Activated naive CD8-positive, alpha-beta T cell treated with anti-CD3 and anti-CD28 coated beads, Interleukin-2, amount 10 ng/mL, durations not matched to agents 7 days and 5 days (primary cell): ENCODE data around the gene DAPK1. TPM values are rescaled to one million over a fixed set of nuclear protein-coding genes. Genes with fewer than 3 reads are reported as not detected.

Experiments
- ATAC-seq: fragments of 150-1000 bp; cut with Tn5 transposase; one replicate; pipeline ENCODE4 v1.10.0; 2021; ENCODE audit warnings: low read depth, moderate library complexity
- POLR2A ChIA-PET: fragments of 350-600 bp; sonication (Branson Sonifier 250); formaldehyde crosslinking; loops from one replicate; lab custom pipeline; 2021; ENCODE audit warnings: antibody characterized with exemption; lab: Charles Lee
- DNase-seq: peaks from one replicate; pipeline ENCODE4 v3.0.0; 2021
- H3K27ac Mint-ChIP-seq: one replicate; pipeline ENCODE4 v1.8.0; 2022; ENCODE audit warnings: mild to moderate bottlenecking, mixed read lengths
- H3K27me3 Mint-ChIP-seq: one replicate; pipeline ENCODE4 v1.8.0; 2022; ENCODE audit warnings: mild to moderate bottlenecking, moderate library complexity, mixed read lengths
- H3K36me3 Mint-ChIP-seq: one replicate; pipeline ENCODE4 v1.8.0; 2021; ENCODE audit warnings: mild to moderate bottlenecking, mixed read lengths
- H3K4me1 Mint-ChIP-seq: one replicate; pipeline ENCODE4 v1.8.0; 2021; ENCODE audit warnings: mixed read lengths
- H3K4me3 Mint-ChIP-seq: one replicate; pipeline ENCODE4 v1.8.0; 2022; ENCODE audit warnings: mild to moderate bottlenecking, moderate library complexity, mixed read lengths
- H3K9me3 Mint-ChIP-seq: one replicate; pipeline ENCODE4 v1.8.0; 2021; ENCODE audit warnings: mixed read lengths
- total RNA-seq, 2 experiments: library from RNA; stranded (reverse); gene quantifications; one replicate each; pipeline ENCODE4 v1.2.3, GENCODE V29; 2021

Gene DAPK1
- total RNA-seq: 1 to 10 TPM; 1.2 to 1.3 TPM

DNA sequence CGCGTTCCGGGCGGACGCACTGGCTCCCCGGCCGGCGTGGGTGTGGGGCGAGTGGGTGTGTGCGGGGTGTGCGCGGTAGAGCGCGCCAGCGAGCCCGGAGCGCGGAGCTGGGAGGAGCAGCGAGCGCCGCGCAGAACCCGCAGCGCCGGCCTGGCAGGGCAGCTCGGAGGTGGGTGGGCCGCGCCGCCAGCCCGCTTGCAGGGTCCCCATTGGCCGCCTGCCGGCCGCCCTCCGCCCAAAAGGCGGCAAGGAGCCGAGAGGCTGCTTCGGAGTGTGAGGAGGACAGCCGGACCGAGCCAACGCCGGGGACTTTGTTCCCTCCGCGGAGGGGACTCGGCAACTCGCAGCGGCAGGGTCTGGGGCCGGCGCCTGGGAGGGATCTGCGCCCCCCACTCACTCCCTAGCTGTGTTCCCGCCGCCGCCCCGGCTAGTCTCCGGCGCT lies at the start of gene DAPK1:
TSS of gene DAPK1 (plus strand) at position 264 of the 442 bp plus-strand sequence. CDS start 1,211 bp downstream, outside the sequence.
- peak; percentile 33 for DNase-seq
- H3K27ac Mint-ChIP-seq: no peak within 1 kb of the TSS
- ATAC-seq: peak; percentile 33
- H3K4me1 Mint-ChIP-seq: no peaks in the 10 kb centered on the region
- peaks cover 43% of the 10 kb centered on the region for H3K27me3 Mint-ChIP-seq
- no peaks in the 10 kb centered on the region for H3K36me3 Mint-ChIP-seq
- H3K9me3 Mint-ChIP-seq: no peaks in the 10 kb centered on the region
- POLR2A ChIA-PET: no interaction called here
- H3K4me3 Mint-ChIP-seq: peak within 1 kb of the TSS; percentile 28

DNA sequence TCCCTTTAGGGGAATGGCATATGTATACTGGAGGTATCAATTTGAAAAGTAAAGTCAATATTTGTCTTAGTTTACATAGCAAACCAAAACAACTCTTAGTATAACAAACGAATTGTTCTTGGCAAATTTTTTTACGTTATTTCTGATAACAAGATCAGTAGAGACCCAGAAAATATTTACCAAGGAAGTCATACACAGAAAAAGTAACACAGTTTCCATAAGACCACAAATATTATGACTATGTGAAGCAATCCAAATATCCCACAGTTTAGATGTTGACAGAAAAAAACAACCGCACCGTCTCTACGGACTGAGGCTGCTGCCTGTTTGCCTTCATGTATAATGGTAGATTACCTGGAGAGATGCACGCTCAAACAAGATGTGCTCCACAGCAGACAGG lies 46.5 kb upstream of the DAPK1 start:
- H3K4me3 Mint-ChIP-seq: no peak overlapping the region
- H3K4me1 Mint-ChIP-seq: no peaks in the 10 kb centered on the region
- no peak for ATAC-seq
- no peak for DNase-seq
- H3K9me3 Mint-ChIP-seq: peaks cover 6% of the 10 kb centered on the region
- no peaks in the 10 kb centered on the region for H3K36me3 Mint-ChIP-seq
- no peak overlapping the region for H3K27ac Mint-ChIP-seq
- H3K27me3 Mint-ChIP-seq: peaks cover 2% of the 10 kb centered on the region
- POLR2A ChIA-PET: no interaction called here

GRCh38 chr9:87455407-87455806 lies 42.3 kb upstream of the DAPK1 start:
- H3K9me3 Mint-ChIP-seq: peaks cover 13% of the 10 kb centered on the region
- no peaks in the 10 kb centered on the region for H3K36me3 Mint-ChIP-seq
- H3K27me3 Mint-ChIP-seq: peaks cover 2% of the 10 kb centered on the region
- H3K27ac Mint-ChIP-seq: no peak overlapping the region
- no peaks in the 10 kb centered on the region for H3K4me1 Mint-ChIP-seq
- DNase-seq: no peak
- ATAC-seq: no peak
- POLR2A ChIA-PET: no interaction called here
- H3K4me3 Mint-ChIP-seq: no peak overlapping the region

DNA sequence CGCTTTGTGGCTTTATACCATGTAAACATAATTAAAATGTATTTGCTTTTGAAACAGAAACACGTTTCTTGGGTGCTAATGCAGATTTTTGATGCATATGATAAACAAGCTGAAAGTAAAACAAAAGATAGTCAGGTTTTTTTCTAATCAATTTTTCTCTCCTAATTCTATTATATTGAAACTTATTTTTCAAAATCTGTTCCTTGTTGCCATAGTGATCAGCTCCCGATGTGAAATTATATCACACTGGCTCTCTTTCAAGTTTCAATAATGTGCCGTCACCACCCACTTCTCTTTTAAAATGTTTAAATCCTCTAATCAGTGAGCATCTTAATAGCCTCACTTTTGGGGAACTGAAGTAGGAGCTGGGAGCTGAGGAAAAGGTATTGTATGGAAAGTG lies 36.4 kb upstream of the DAPK1 start:
- Mint-ChIP-seq H3K9me3 (peaks cover 6% of the 10 kb centered on the region), H3K27ac (no peak overlapping the region), H3K27me3 (no peaks in the 10 kb centered on the region), H3K4me3 (no peak overlapping the region), H3K36me3 (no peaks in the 10 kb centered on the region), H3K4me1 (no peaks in the 10 kb centered on the region)
- POLR2A ChIA-PET: no interaction called here
- ATAC-seq (no peak), DNase-seq (no peak)

DNA sequence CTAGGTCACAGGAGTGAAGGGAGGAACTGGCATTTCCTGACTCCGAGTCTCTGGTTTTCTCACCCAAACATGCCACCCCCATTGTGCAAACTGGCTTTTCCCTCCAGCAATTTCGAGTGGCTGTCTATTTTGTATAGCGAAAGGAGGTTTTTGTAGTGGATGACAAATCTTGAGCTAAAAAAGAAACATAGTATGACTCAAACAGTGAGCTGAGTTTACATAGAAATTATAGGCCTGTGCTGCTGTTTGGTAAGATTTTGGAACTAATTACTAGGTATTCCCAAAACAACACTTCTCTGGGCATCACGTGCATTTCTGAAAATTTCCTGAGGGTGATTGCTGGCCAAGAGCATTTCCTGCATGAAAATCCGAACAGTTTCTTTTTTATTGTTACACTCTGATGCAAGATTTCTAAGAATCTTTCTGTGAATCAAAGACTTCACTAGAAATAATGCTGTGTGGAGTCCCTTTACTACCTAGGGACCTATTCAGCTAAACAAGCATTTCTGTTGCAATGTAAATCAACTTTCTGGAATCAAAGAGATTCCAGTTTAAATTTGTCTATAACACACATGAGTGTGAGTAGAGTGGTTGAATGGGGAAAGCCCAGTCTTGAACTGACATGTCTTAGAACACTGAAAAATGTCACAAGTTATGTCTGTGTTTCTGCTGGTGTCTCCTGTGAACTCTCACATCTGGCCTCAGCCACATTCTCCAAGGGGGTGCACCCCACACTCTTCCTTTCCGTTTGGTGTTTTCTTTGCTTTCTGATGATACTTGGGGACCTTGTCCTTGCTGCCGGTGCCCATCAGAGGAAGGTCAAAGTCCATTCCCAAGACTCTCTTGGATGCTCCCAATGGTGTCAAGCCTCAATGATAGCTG lies 33.3 kb upstream of the DAPK1 start:
- H3K4me1 Mint-ChIP-seq: no peaks in the 10 kb centered on the region
- ATAC-seq (no peak), DNase-seq (no peak)
- no peaks in the 10 kb centered on the region for H3K27me3 Mint-ChIP-seq
- POLR2A ChIA-PET: no interaction called here
- H3K27ac Mint-ChIP-seq: no peak overlapping the region
- no peak overlapping the region for H3K4me3 Mint-ChIP-seq
- no peaks in the 10 kb centered on the region for H3K9me3 Mint-ChIP-seq
- H3K36me3 Mint-ChIP-seq: no peaks in the 10 kb centered on the region

- POLR2A ChIA-PET: no interaction called here
- Mint-ChIP-seq H3K27ac (no peak overlapping the region), H3K4me1 (no peaks in the 10 kb centered on the region), H3K36me3 (no peaks in the 10 kb centered on the region), H3K4me3 (no peak overlapping the region), H3K9me3 (peaks cover 1% of the 10 kb centered on the region), H3K27me3 (no peaks in the 10 kb centered on the region)
- DNase-seq: no peak
- ATAC-seq: no peak
Measured at GRCh38 chr9:87464992-87465378, 32.7 kb upstream of the DAPK1 start.

DNA sequence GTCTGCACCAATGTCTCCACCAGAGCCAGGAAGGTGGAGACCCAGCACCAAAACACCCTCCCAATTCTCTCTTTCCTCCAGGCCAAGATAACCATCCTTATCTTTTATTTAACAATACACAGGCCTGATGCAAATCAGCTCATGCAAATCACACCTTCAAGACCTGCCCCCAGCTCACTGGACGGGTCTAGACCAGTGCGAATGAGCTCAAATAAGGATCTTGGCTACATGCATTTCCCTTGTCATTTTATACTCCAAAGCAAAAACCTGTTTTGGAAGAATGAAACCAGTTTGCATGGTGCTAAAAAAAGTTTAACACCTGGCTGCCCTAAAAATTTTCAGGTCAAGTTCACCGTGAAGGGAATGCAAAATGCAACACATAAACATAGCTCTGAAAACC lies 31.9 kb upstream of the DAPK1 start:
- DNase-seq: no peak
- Mint-ChIP-seq H3K27ac (no peak overlapping the region), H3K9me3 (peaks cover 1% of the 10 kb centered on the region), H3K4me3 (no peak overlapping the region), H3K36me3 (no peaks in the 10 kb centered on the region), H3K4me1 (no peaks in the 10 kb centered on the region), H3K27me3 (peaks cover 4% of the 10 kb centered on the region)
- POLR2A ChIA-PET: no interaction called here
- ATAC-seq: no peak

GRCh38 chr9:87467187-87467586 lies 30.5 kb upstream of the DAPK1 start:
- Mint-ChIP-seq H3K27me3 (peaks cover 4% of the 10 kb centered on the region), H3K36me3 (no peaks in the 10 kb centered on the region), H3K4me1 (no peaks in the 10 kb centered on the region), H3K27ac (no peak overlapping the region), H3K9me3 (peaks cover 1% of the 10 kb centered on the region), H3K4me3 (no peak overlapping the region)
- DNase-seq (no peak), ATAC-seq (no peak)
- POLR2A ChIA-PET: no interaction called here

DNA sequence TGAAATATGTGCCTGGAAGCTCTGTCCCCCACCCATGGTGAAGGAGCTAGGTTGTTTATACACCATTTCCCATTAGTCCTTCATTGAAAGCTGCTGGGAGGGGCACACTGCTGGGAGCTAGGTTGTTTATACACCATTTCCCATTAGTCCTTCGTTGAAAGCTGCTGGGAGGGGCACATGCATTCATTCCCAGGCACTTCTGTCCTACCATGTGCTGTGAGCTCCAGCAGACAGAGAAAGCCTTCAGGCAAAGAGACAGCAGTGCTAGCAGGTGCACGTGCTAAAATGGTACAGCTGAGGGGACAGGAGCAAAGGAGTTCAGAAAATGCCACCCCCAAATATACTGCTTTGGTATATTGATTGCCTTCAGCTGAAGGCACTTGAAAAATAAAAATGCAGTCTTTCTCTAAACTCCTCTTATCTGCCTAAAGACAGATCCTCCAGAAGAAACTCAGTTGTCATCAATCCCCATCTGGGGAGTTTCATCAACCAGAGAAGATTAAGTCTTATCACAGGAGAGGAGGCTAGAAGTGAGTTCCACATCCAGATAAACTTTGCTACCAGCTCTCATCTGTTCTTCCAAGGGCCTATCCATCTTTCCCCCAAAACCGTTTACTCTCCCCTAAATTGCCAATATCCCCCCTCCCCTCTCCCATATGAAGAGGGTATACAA lies 27.7 kb upstream of the DAPK1 start:
- peaks cover 1% of the 10 kb centered on the region for H3K9me3 Mint-ChIP-seq
- no peaks in the 10 kb centered on the region for H3K36me3 Mint-ChIP-seq
- ATAC-seq: no peak
- H3K4me3 Mint-ChIP-seq: no peak overlapping the region
- no peak overlapping the region for H3K27ac Mint-ChIP-seq
- H3K27me3 Mint-ChIP-seq: peaks cover 4% of the 10 kb centered on the region
- H3K4me1 Mint-ChIP-seq: no peaks in the 10 kb centered on the region
- no peak for DNase-seq
- POLR2A ChIA-PET: no interaction called here

DNA sequence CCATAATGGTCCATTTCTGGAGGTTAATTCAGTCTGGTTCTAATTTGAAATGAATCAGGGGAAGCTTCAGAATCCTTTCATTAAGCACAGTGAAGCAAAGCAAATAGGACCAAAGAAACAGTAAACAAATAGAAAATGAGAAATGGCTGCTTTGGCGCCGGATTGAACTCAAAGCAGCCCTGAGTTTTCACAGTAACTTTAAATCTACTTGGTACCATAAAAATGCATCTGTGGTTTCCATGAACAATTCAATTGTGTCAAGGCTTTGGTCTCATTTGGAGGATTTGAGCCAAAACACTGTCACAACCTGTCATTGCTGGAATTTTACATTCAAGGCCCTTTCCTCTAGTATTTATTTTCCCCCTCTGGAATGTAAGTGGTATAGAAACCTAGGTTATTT lies 25.9 kb upstream of the DAPK1 start:
- DNase-seq (no peak), ATAC-seq (no peak)
- H3K27me3 Mint-ChIP-seq: peaks cover 4% of the 10 kb centered on the region
- H3K36me3 Mint-ChIP-seq: no peaks in the 10 kb centered on the region
- no peak overlapping the region for H3K27ac Mint-ChIP-seq
- POLR2A ChIA-PET: no interaction called here
- H3K9me3 Mint-ChIP-seq: peaks cover 1% of the 10 kb centered on the region
- H3K4me3 Mint-ChIP-seq: no peak overlapping the region
- no peaks in the 10 kb centered on the region for H3K4me1 Mint-ChIP-seq

- H3K9me3 Mint-ChIP-seq: no peaks in the 10 kb centered on the region
- ATAC-seq (no peak), DNase-seq (no peak)
- H3K4me3 Mint-ChIP-seq: no peak overlapping the region
- no peaks in the 10 kb centered on the region for H3K36me3 Mint-ChIP-seq
- no peaks in the 10 kb centered on the region for H3K27me3 Mint-ChIP-seq
- peaks cover 3% of the 10 kb centered on the region for H3K4me1 Mint-ChIP-seq
- POLR2A ChIA-PET: no interaction called here
- H3K27ac Mint-ChIP-seq: no peak overlapping the region
Measured at GRCh38 chr9:87475463-87475862, 22.2 kb upstream of the DAPK1 start.

- ATAC-seq: no peak
- Mint-ChIP-seq H3K27ac (no peak overlapping the region), H3K9me3 (no peaks in the 10 kb centered on the region), H3K27me3 (no peaks in the 10 kb centered on the region), H3K4me3 (no peak overlapping the region), H3K4me1 (peaks cover 3% of the 10 kb centered on the region), H3K36me3 (no peaks in the 10 kb centered on the region)
- no peak for DNase-seq
- POLR2A ChIA-PET: no interaction called here
Measured at GRCh38 chr9:87478226-87478992, 19.3 kb upstream of the DAPK1 start.

GRCh38 chr9:87479801-87480201 lies 17.9 kb upstream of the DAPK1 start:
- Mint-ChIP-seq H3K27me3 (no peaks in the 10 kb centered on the region), H3K36me3 (no peaks in the 10 kb centered on the region), H3K4me1 (peaks cover 3% of the 10 kb centered on the region), H3K9me3 (no peaks in the 10 kb centered on the region), H3K27ac (no peak overlapping the region), H3K4me3 (no peak overlapping the region)
- no peak for DNase-seq
- POLR2A ChIA-PET: no interaction called here
- ATAC-seq: no peak
